Spleen (tissue), 11 donors: ENCODE results near the gene ARL10. TPM values are rescaled to one million over a fixed set of nuclear protein-coding genes. Genes with fewer than 3 reads are reported as not detected.
A peak's percentile ranks its signal among the peaks of the same experiment; 100 is the strongest.

ENCODE experiments used
- DNase-seq: peaks from one replicate; pipeline ENCODE4 v3.0.0-alpha.2; 2020
- H3K27ac ChIP-seq, 8 donors: fragments of 200-600 bp; sonication (generic) in 7 of 8; 1 replicate in 4 of 8; 2 replicates in 4 of 8; pipeline versions ENCODE4 v1.5.0 to v1.8.0; 2016 to 2021; ENCODE audit warnings: inconsistent platforms in 4 of 8, mild to moderate bottlenecking in 4 of 8, moderate library complexity in 1 of 8
- H3K27me3 ChIP-seq, 7 donors: fragments of 200-600 bp; sonication (generic) in 6 of 7; replicated peaks in 1 of 7; 1 replicate in 4 of 7; 2 replicates in 3 of 7; pipeline versions ENCODE4 v1.5.0 to v1.8.0; 2016 to 2021; ENCODE audit warnings: inconsistent platforms in 3 of 7, mild to moderate bottlenecking in 1 of 7
- H3K36me3 ChIP-seq, 6 donors: fragments of 200-600 bp; sonication (generic) in 5 of 6; 1 replicate in 4 of 6; 2 replicates in 2 of 6; pipeline versions ENCODE4 v1.5.0 to v1.8.0; 2016 to 2021; ENCODE audit warnings: inconsistent platforms in 2 of 6
- H3K4me1 ChIP-seq, 6 donors: fragments of 200-600 bp; sonication (generic) in 5 of 6; 1 replicate in 3 of 6; 2 replicates in 3 of 6; pipeline versions ENCODE4 v1.5.0 to v1.8.0; 2016 to 2021; ENCODE audit warnings: inconsistent platforms in 3 of 6
- H3K4me3 ChIP-seq, 8 donors: fragments of 200-600 bp; sonication (generic) in 7 of 8; 1 replicate in 4 of 8; 2 replicates in 4 of 8; pipeline versions ENCODE4 v1.5.0 to v1.8.0; 2016 to 2021; ENCODE audit warnings: inconsistent platforms in 4 of 8, mild to moderate bottlenecking in 4 of 8, moderate library complexity in 2 of 8
- H3K9me3 ChIP-seq, 8 donors: fragments of 200-600 bp; sonication (generic) in 7 of 8; 1 replicate in 4 of 8; 2 replicates in 4 of 8; pipeline versions ENCODE4 v1.5.0 to v1.8.0; 2016 to 2021; ENCODE audit warnings: inconsistent platforms in 4 of 8
- CTCF ChIP-seq, 11 experiments: fragments of 200-600 bp in 7 of 11; fragments of 450-650 bp in 4 of 11; sonication (generic) in 4 of 11; IDR thresholded peaks in 8 of 11; conservative IDR thresholded peaks in 3 of 11; 1 replicate in 7 of 11; 2 replicates in 4 of 11; pipeline versions ENCODE4 v1.4.0 to v1.8.0; 2016 to 2021; ENCODE audit warnings: antibody characterized with exemption in 11 of 11, inconsistent platforms in 4 of 11, mild to moderate bottlenecking in 1 of 11
- POLR2A ChIP-seq, 3 donors: fragments of 450-650 bp; IDR thresholded peaks; one replicate each; pipeline ENCODE4 v1.5.1; 2017; ENCODE audit warnings: antibody characterized with exemption in 3 of 3, mild to moderate bottlenecking in 1 of 3
- POLR2AphosphoS5 ChIP-seq, 3 donors: sonication (generic); formaldehyde crosslinking; IDR thresholded peaks; one replicate each; pipeline ENCODE4 v1.5.1; 2017; ENCODE audit warnings: antibody characterized with exemption in 3 of 3
- WGBS, 5 donors: extraction: QIAGEN DNeasy Blood & Tissue Kit in 3 of 5; methylation state at CpG; one replicate each; pipeline versions ENCODE4 v1.1.5 to v1.1.7; 2013 to 2018; 5-methylcytosine and 5-hydroxymethylcytosine counted together
- intact Hi-C: fragments of 100-400 bp; cut with DNase I; formaldehyde crosslinking; loops from one replicate; pipeline ENCODE4 v1.15.0; 2023; ENCODE audit warnings: low total_unique reads
- polyA plus RNA-seq, 3 donors: library from polyadenylated mRNA; stranded (reverse); fragments of 200-250 nt; gene quantifications; one replicate each; pipeline ENCODE4 v1.2.1, GENCODE V29; 2013
- total RNA-seq, 7 donors: library from RNA; depleted of rRNA in 3 of 7; stranded (reverse); fragments of >200 nt in 3 of 7; fragmentation: NEBNext Ultra II Directional in 4 of 7; extraction: Animal tissue kit (Norgen Biotek cat#: 25700) in 4 of 7; gene quantifications; one replicate each; pipeline versions ENCODE4 v1.1.0 to v1.2.1, GENCODE V29; 2016 to 2021
- donor health status: healthy with polysubstance abuse.
- donor health status: DM: no; HTN: no; CAD: no; lungs with moderate emphysema.
- donor health status: DM: no; HTN: no; CAD: no.
- donor health status: Bipolar disorder and iron deficiency.
- donor health status: healthy.
- donor health status: DM: no; HTN: no; CAD: no.
- donor health status: DM: yes; HTN: yes; CAD: no.

The ARL10 gene
- total and polyA plus RNA-seq, 10 donors = 1.6 to 17.8 (median 6.8) TPM

DNA sequence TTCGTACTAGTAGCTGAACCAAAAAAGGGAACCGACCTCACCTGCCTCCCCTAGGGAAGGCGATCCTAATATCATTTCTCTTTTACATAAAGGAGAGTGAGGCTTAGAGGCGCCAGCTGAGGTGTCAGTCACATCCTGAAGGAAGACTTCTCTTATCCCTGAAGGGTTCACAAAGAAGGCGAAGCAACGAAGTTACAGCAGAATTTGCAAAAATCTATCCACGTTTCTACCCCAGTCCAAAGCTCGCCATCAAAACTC is 3.1 kb upstream of the ARL10 start:
- Histone ChIP-seq H3K4me3 (peak overlapping the region; percentile 63 to 93 (median 82)), H3K27ac (peak overlapping the region; percentile 69 to 91 (median 84)), H3K9me3 (no peaks in the 10 kb centered on the region), H3K4me1 (peaks cover 25 to 77% (median 50%) of the 10 kb centered on the region in 6 donors), H3K27me3 (peaks cover 0 to 18% (median 0%) of the 10 kb centered on the region in 7 donors), H3K36me3 (peaks cover 0 to 26% (median 5%) of the 10 kb centered on the region in 6 donors)
- 47 to 53% (median 49%) methylated on average over 8 of the region's 8 CpGs for WGBS, 5 donors
- TF ChIP-seq POLR2AphosphoS5 (IDR thresholded peaks at IDR 0.05) = no peak
- no peak for TF ChIP-seq CTCF (IDR thresholded peaks at IDR 0.05 in 8 of 11, conservative IDR thresholded peaks at IDR 0.05 in 3 of 11)
- TF ChIP-seq POLR2A (IDR thresholded peaks at IDR 0.05) = no peak
- intact Hi-C loops = no loop called here
- no peak for DNase-seq

DNA sequence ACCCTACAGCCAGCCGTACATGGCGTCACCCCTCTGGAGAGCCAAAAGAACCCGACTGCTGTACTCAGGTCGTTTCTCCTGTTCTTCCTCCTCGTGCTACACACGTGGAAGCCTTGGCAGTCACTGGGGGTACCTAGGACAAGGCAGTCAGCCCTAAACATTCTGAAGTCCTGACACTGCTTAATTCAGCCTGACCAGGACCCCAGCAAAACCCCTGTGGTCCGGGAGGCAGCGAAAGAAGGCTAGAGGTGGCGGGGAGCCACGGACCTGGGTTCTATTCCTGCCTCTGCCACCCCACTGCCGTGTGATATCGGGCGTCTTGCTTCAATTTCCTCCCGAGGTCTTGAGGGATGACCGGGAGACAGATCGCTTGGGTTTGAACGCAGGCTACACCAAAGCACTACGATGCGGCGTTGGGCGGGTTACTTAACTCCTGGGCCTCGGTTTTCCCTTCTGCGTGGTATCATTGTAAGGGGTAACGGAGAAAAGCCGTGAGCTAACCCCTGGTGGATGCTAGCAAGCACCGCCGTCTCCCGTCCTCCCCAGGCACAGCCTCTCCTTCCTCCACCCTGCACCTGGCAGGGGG is 429 bp upstream of the ARL10 start:
- H3K27ac ChIP-seq = peak overlapping the region; percentile 42 to 77 (median 62)
- peaks cover 0 to 20% (median 0%) of the 10 kb centered on the region in 6 donors for H3K36me3 ChIP-seq
- 23 to 31% (median 26%) methylated on average over 21 to 28 of the region's 28 CpGs for WGBS, 5 donors
- H3K4me1 ChIP-seq = peaks cover 18 to 55% (median 39%) of the 10 kb centered on the region in 6 donors
- DNase-seq = no peak
- peaks cover 0 to 18% (median 0%) of the 10 kb centered on the region in 7 donors for H3K27me3 ChIP-seq
- TF ChIP-seq POLR2AphosphoS5 (IDR thresholded peaks at IDR 0.05) (peak in 1 of 3 donors; percentile 68), CTCF (IDR thresholded peaks at IDR 0.05 in 8 of 11, conservative IDR thresholded peaks at IDR 0.05 in 3 of 11) (no peak)
- no peaks in the 10 kb centered on the region for H3K9me3 ChIP-seq
- intact Hi-C loops = no loop called here
- H3K4me3 ChIP-seq = peak overlapping the region; percentile 65 to 96 (median 80)

DNA sequence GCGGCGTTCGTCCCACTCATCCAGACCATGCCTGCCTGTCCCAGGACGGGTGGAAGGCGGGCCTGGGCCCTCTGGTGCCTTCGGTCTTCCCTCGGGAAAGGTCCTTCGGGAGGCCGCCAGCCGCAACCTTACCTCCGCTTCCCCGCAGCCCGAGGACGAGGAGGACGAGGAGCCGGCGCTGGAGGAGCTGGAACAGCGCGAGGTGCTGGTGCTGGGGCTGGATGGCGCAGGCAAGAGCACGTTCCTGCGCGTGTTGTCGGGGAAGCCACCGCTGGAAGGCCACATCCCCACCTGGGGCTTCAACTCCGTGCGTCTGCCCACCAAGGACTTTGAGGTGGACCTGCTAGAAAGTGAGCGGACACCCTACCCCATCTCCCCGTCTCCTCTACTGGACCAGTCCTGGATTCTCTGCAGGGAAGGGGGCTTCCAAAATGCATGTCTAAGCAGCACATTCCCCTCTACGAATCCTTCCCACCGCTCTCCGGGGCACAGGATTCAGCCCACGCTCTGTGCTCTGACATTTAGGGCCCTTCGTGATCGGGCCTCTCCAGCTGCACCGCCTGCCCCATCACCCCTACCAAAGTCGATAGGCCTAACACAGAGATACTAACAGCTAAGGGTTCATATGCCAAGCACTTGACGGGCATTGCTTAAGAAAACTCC is 1.1 kb downstream of the ARL10 start:
- TF ChIP-seq POLR2AphosphoS5 (IDR thresholded peaks at IDR 0.05) (no peak), CTCF (IDR thresholded peaks at IDR 0.05 in 8 of 11, conservative IDR thresholded peaks at IDR 0.05 in 3 of 11) (no peak), POLR2A (IDR thresholded peaks at IDR 0.05) (no peak)
- Histone ChIP-seq H3K36me3 (peaks cover 0 to 33% (median 0%) of the 10 kb centered on the region in 6 donors), H3K27ac (peak overlapping the region in 3 of 8 donors; percentile 64 to 77 (median 76)), H3K9me3 (no peaks in the 10 kb centered on the region), H3K4me1 (peaks cover 10 to 41% (median 26%) of the 10 kb centered on the region in 6 donors), H3K4me3 (peak overlapping the region; percentile 65 to 96 (median 80)), H3K27me3 (peaks cover 0 to 18% (median 0%) of the 10 kb centered on the region in 7 donors)
- DNase-seq = peak; percentile 81
- WGBS, 5 donors = 69 to 75% (median 74%) methylated on average over 38 of the region's 38 CpGs
- intact Hi-C loops = no loop called here

GRCh38 chr5:176368726-176369125 is 3.4 kb downstream of the ARL10 start:
- TF ChIP-seq POLR2A (IDR thresholded peaks at IDR 0.05) = no peak
- no peak for TF ChIP-seq POLR2AphosphoS5 (IDR thresholded peaks at IDR 0.05)
- TF ChIP-seq CTCF (IDR thresholded peaks at IDR 0.05 in 8 of 11, conservative IDR thresholded peaks at IDR 0.05 in 3 of 11) = no peak
- H3K27ac ChIP-seq = no peak overlapping the region
- no peak for DNase-seq
- intact Hi-C loops = no loop called here
- peaks cover 0 to 18% (median 0%) of the 10 kb centered on the region in 7 donors for H3K27me3 ChIP-seq
- peaks cover 2 to 40% (median 19%) of the 10 kb centered on the region in 6 donors for H3K4me1 ChIP-seq
- H3K4me3 ChIP-seq = no peak overlapping the region
- H3K9me3 ChIP-seq = no peaks in the 10 kb centered on the region
- 93 to 98% (median 94%) methylated on average over 8 to 13 of the region's 13 CpGs for WGBS, 5 donors
- H3K36me3 ChIP-seq = peaks cover 0 to 42% (median 0%) of the 10 kb centered on the region in 6 donors
